GM19395 (cell line): ENCODE results near the gene GRIP2.

Source experiments
- ATAC-seq: cut with Tn5 transposase; IDR thresholded peaks from one replicate; pipeline ENCODE4 v1.9.1; 2021; ENCODE audit warnings: mild to moderate bottlenecking, moderate library complexity; ENCODE audit not compliant: unreplicated experiment

Gene GRIP2

DNA sequence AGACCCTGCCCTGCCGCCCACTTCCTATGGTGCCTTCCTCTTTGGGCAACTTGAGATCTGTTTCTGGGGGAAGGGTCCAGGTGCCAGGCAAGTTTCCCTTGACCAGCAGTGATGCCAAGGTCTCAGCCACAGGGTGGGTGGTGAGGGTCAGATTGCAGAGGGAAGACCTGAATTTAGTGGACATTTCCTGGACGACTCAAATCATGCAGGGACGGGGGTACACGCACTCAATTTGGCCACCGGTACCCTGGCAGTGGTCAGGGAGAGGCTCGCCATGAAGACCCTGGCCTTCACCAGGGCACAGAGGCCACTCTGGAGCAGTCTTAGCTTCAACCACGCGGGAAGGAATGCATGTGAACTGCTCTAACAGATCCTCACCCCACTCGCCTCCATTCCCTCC, 1.5 kb upstream of the GRIP2 start:
- no peak for ATAC-seq

- ATAC-seq = no peak
Observed at GRCh38 chr3:14540821-14541385, 761 bp upstream of the GRIP2 start.

- ATAC-seq = no peak
Observed at GRCh38 chr3:14539384-14539741, 779 bp downstream of the GRIP2 start.

DNA sequence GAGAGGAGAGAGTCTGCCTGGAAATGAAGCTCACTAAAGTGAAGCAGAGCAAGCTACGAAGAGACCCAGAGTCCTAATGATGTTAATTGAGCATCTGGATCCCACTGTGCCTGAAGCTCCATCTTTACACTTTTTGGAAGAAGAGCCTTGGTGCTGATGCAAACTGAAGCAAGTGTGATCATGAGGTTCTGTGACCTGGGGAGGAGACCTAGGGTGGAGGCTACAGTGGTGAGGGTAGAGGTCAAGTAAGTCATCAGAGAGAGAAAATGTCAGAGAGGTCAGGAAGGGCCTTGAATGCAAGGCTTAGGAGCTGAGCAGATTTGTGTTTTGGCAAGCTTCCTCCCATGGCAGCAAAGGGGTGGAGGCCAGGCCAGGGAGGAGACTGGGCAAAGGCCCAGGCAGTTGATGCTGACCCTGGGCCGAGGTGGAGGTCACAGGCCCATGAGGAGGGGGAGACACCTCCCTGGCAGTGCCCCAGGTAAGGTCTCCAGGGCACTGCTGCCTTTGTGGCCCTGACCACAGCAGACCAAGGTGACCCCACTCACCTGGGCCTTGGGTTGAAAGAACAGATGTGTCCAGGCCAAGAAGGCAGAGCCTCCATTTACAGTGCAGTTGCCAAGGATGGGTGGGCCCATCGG, 1.6 kb downstream of the GRIP2 start:
- ATAC-seq = no peak

DNA sequence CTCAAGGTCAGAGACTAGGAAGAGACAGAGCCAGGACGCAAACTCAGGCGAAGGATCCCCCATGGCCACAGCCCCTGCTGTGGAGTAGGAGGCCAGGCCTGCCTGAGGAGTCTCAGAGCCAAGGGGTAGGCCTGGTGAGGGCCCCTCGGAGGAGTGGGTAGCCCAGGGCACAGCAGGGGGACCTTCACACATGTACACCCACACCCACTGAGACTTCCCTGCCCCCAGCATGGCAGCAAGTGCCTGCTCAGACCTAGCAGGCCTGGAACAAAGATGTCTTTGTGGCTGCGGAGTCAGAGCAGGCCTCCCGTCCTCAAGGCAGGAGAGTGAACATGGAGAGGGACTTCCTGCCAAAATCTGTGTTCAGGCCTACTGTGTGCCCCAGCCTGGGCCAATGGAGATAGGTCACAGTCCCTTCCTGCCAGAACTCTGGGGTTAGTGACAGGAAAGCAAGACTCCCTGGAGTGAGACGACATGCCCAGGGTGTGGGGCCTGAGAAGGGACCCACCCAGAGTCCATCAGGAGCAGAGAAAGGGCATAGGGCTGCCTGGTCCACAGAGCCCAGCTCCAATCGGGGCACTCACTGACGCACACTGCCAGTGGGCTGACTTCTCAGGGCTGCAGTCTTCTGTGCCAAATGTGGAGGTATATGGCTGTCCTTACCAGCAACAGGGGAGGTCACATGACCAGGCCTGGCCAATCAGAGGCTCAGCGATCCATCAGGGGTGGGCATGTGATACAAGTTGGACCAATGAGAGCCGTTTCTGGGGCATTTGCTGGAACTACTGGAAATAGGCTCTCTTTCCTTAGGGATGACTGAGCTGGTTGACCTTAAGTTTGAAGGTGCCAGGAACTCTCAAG, 2.3 kb downstream of the GRIP2 start:
- no peak for ATAC-seq

DNA sequence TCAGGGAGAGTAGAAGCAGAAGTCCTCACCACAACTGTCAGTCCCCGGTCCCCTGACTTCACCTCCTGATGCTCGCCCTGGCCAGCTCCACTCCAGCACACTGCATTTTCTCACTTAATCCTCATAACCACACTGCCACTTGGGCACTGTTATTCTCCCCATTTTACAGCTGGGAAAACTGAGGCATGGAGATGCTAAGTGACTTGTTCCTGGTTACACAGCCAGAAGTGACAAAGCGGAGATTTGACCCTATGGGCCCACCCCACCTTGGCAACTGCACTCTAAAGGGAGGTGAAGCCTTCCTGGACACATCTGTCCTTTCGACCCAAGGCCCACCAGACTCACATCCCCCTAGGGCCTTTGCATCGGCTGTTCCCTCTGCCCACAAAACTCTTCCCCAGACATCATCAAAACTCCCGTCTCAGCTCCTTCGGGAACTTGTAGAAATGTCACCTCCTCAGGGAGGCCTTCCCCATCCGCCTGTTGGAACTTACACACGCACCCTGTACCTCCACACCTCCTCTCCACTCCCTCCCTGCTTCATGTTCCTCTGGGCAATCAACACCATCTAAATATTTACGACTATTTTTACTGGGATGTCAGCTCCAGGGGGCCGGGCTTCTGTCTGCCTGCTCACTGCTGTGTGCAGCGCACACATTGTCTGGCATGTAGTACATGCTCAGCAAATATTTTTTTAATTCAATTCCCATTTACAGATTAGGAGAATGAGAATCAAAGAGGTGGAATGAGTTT, 3.1 kb downstream of the GRIP2 start:
- no peak for ATAC-seq

DNA sequence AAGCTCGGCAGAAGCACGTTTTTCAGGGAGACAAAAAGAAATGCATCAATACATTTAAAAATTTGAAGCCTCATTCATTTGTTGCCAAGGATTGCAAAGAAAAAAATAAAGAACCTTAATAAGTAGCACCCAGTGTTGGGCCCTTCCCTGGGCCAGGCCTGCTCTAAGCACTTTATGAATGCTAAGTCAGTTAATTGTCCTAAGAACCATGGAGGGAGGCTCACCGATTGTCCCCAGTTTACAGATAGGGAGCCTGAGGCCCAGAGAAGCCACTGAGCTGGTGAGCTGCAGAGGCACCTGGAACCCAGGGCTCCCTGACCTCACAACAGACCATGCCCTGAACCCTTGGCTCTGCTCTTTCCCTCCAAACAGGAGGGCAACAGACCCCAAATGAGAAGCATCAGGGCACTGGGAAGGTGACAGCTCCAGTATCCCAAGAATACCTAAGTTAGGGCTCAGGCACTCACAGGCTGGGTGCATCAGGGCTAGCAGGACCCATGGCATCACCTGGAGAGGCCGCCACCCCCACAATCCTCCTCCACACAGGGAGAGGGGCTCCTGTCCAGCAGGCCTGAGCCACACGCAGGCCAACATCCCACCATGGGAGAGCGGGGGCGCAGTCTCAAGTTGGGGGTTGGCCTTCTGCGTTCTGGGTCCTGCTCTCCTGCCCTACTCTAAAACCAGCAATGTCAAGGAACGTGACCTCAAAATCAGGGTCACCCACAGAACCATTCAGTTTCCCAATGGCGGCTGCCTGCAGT, 3.9 kb downstream of the GRIP2 start:
- no peak for ATAC-seq

- ATAC-seq = no peak
Observed at GRCh38 chr3:14535616-14536015, 4.5 kb downstream of the GRIP2 start.

GRCh38 chr3:14534516-14535191, 5.5 kb downstream of the GRIP2 start:
- ATAC-seq = no peak

- no peak for ATAC-seq
Observed at GRCh38 chr3:14533457-14533958, 6.6 kb downstream of the GRIP2 start.

GRCh38 chr3:14532691-14533456, 7.3 kb downstream of the GRIP2 start:
- ATAC-seq = no peak

GRCh38 chr3:14531856-14532395, 8.2 kb downstream of the GRIP2 start:
- ATAC-seq = no peak

GRCh38 chr3:14528081-14528480, 12.1 kb downstream of the GRIP2 start:
- no peak for ATAC-seq

DNA sequence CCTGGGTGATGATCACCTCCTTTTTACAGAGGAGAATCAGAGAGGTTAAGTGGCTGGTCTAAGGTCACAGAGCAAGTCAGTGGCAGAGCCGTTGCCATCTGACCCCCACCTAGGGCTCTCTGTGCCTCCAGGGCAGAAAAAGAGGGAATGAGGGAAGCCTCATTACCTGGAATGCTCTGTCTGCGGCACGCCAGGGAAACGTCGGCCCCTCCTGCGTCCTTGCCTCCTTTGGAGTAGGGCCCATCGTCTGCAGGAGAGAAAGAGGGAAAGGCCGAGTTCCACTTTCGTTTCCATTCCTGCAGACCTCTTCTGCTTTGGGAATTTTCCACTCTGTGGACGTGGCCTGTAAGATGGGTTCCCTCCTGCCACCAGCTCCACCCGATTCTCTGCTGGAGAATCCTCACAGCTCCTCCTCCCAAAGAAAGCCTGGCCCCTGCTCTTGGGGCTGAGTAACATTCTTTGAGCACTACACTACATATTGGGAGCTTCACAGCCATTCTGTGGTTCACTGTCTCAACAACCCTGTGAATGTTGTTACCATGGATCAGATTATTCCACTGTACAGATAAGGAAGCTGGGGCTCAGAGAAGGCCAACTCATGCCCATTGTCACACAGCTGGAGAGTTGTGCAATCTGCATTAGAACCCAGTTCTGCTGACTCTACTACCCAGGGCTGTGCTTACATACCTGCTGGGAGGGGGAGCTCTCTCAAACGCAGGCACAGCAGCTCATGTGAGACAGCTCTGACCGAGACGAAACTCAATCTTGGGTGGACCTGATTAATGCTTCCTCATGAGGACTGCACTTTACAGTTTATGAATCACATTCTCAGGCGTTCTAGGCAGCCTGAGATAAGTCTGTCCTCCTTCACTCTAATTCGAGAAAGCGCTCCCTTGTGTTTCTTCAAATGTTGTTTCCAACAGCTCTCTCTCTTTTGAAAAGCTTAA, 14.2 kb downstream of the GRIP2 start:
- ATAC-seq = no peak

- no peak for ATAC-seq
Observed at GRCh38 chr3:14524920-14525660, 15.1 kb downstream of the GRIP2 start.

DNA sequence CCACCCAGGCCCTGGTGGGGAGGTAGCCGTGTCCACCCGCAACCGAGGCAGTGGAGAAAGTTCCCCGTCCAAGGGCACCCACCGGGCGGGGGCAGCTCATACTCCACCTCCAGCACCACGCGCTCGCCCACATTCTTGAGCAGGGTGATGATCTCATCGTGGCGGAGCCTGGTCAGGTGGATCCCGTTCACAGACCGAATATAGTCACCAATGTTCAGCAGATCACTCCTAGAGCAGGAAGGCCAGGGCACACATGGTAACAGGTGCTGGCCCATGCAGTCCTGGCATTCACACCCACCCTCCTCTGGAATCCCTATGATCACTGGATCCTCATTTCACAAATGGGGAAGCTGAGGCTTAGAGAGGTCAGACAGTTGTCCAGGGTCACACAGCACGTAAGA, 15.8 kb downstream of the GRIP2 start:
- ATAC-seq = no peak

DNA sequence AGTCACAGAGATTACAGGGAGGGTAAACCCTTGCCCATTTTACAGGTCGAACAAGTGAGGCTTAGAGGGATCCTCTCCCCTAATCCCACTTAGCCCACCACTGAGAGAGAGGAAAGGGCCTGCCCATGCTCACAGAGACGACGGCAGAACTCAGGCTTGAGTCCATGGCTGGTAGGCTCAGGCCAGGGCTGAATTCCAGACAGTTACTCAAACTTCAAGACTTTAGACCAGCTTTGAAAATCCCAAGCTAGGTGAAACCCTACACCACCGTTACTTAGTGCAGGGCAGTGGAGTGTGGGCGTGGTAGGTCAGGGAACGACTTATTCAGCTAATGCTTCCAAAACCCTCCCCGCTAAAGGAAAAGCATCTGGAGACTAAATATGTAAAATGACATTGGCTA, 16.4 kb downstream of the GRIP2 start:
- no peak for ATAC-seq
